Endothelial cell of umbilical vein (primary cell): ENCODE measurements around the gene TOR4A. TPM values are rescaled to one million over a fixed set of nuclear protein-coding genes. Genes with fewer than 3 reads are reported as not detected.

Experiments
- BruUV-seq: library from RNA; stranded (reverse); fragments of 400-500 nt; replicated peaks from 2 replicates; lab custom pipeline; 2021; lab: Mats Ljungman, UMichigan
- CTCF ChIA-PET: fragments of 300-600, 350-600 bp; sonication (Branson Sonifier 250); formaldehyde crosslinking; loops from one replicate; lab custom pipeline; 2021; ENCODE audit warnings: antibody characterized with exemption, inconsistent platforms; lab: Charles Lee
- POLR2A ChIA-PET: fragments of 300-600, 350-600 bp; sonication (Branson Sonifier 250); formaldehyde crosslinking; loops from one replicate; lab custom pipeline; 2021; ENCODE audit warnings: antibody characterized with exemption, inconsistent platforms; lab: Charles Lee
- DNase-seq: peaks from one replicate; pipeline ENCODE4 v3.0.0-alpha.2; 2011; ENCODE audit warnings: low read depth, low spot score
- FAIRE-seq: peaks from 2 replicates; lab custom pipeline; 2011; peaks lifted over from hg19 to GRCh38; lab: Jason Lieb, UNC
- H2AFZ ChIP-seq: 2 replicates; pipeline ENCODE4 v1.6.0; 2012; ENCODE audit warnings: low read depth, low read length, control low read depth, inconsistent platforms
- H3K27ac ChIP-seq: 2 replicates; pipeline ENCODE4 v1.5.1; 2011; ENCODE audit warnings: low read depth, mild to moderate bottlenecking, control low read depth, low read length, moderate library complexity; ENCODE audit not compliant: insufficient read depth
- H3K27me3 ChIP-seq, 2 experiments: 2 replicates each; pipeline versions ENCODE4 v1.6.0 to v1.6.1; 2011; ENCODE audit warnings: low read length in 2 of 2, mixed read lengths in 1 of 2; ENCODE audit not compliant: control insufficient read depth in 2 of 2, insufficient read depth in 2 of 2
- H3K36me3 ChIP-seq, 2 experiments: 2 replicates in 1 of 2; 3 replicates in 1 of 2; pipeline ENCODE4 v1.5.1; 2011; ENCODE audit warnings: low read length in 2 of 2, mild to moderate bottlenecking in 1 of 2, moderate library complexity in 1 of 2; ENCODE audit not compliant: control insufficient read depth in 2 of 2, insufficient read depth in 2 of 2; ENCODE audit errors: extremely low read depth in 1 of 2
- H3K4me1 ChIP-seq: 3 replicates; pipeline ENCODE4 v1.5.1; 2011; ENCODE audit warnings: mild to moderate bottlenecking, low read length; ENCODE audit not compliant: control insufficient read depth, insufficient read depth; ENCODE audit errors: extremely low read depth
- H3K4me2 ChIP-seq: 2 replicates; pipeline ENCODE4 v1.6.1; 2011; ENCODE audit warnings: low read length, control low read depth, mixed read lengths; ENCODE audit not compliant: insufficient read depth
- H3K4me3 ChIP-seq, 3 experiments: fragments of 200-600 bp in 1 of 3; sonication (generic), shearing (Covaris generic) in 1 of 3; replicated peaks in 1 of 3; 2 replicates each; pipeline ENCODE4 v1.5.1; 2011 to 2016; ENCODE audit warnings: control low read depth in 3 of 3, low read length in 3 of 3, mild to moderate bottlenecking in 2 of 3, inconsistent platforms in 1 of 3, low read depth in 1 of 3, moderate library complexity in 1 of 3; ENCODE audit not compliant: insufficient read depth in 1 of 3
- H3K79me2 ChIP-seq: 2 replicates; pipeline ENCODE4 v1.6.0; 2012; ENCODE audit warnings: low read length, inconsistent platforms; ENCODE audit not compliant: control insufficient read depth, insufficient read depth
- H3K9ac ChIP-seq: replicated peaks from 2 replicates; pipeline ENCODE3; 2011; ENCODE audit warnings: low read length, control low read depth; ENCODE audit not compliant: insufficient read depth; ENCODE audit errors: extremely low read depth
- H3K9me1 ChIP-seq: replicated peaks from 3 replicates; pipeline ENCODE4 v1.6.0; 2011; ENCODE audit warnings: mild to moderate bottlenecking, low read length; ENCODE audit not compliant: control insufficient read depth, insufficient read depth; ENCODE audit errors: extremely low read depth
- H3K9me3 ChIP-seq: replicated peaks from 2 replicates; pipeline ENCODE4 v1.5.1; 2012; ENCODE audit warnings: low read length, inconsistent platforms; ENCODE audit not compliant: control insufficient read depth, insufficient read depth
- H4K20me1 ChIP-seq: replicated peaks from 2 replicates; pipeline ENCODE3; 2011; ENCODE audit warnings: mild to moderate bottlenecking, low read length; ENCODE audit not compliant: control insufficient read depth, insufficient read depth; ENCODE audit errors: extremely low read depth
- EZH2 ChIP-seq: IDR thresholded peaks from 2 replicates; pipeline ENCODE4 v1.6.1; 2012; ENCODE audit warnings: borderline replicate concordance, low read depth, mild to moderate bottlenecking, moderate library complexity, low read length, inconsistent platforms; ENCODE audit not compliant: severe bottlenecking
- FOS ChIP-seq: IDR thresholded peaks from 2 replicates; pipeline ENCODE4 v1.6.1; 2011; ENCODE audit warnings: mild to moderate bottlenecking, low read length, moderate library complexity, borderline replicate concordance; ENCODE audit not compliant: insufficient read depth
- GATA2 ChIP-seq: IDR thresholded peaks from 2 replicates; pipeline ENCODE4 v1.7.0; 2011; ENCODE audit warnings: low read depth, mild to moderate bottlenecking, moderate library complexity, mixed read lengths, low read length; ENCODE audit not compliant: insufficient read length, insufficient read depth
- JUN ChIP-seq: IDR thresholded peaks from 2 replicates; pipeline ENCODE4 v1.6.1; 2011; ENCODE audit warnings: borderline replicate concordance, low read depth; ENCODE audit not compliant: insufficient read length, insufficient read depth
- MYC ChIP-seq: IDR thresholded peaks from one replicate; pipeline ENCODE4 v1.6.1; 2011; ENCODE audit warnings: mild to moderate bottlenecking, low read depth, low read length
- POLR2A ChIP-seq: IDR thresholded peaks from 2 replicates; pipeline ENCODE4 v1.6.1; 2012; ENCODE audit warnings: low read depth, mild to moderate bottlenecking, control low read depth, low read length
- POLR2AphosphoS5 ChIP-seq: IDR thresholded peaks from 2 replicates; pipeline ENCODE4 v1.6.1; 2012; ENCODE audit warnings: low read depth, mild to moderate bottlenecking, control low read depth, low read length, moderate library complexity; ENCODE audit not compliant: insufficient read depth
- dilution Hi-C: fragments of 300-500 bp; cut with MboI; formaldehyde crosslinking; loops from one replicate; pipeline ENCODE4 v1.15.0; 2019; ENCODE audit warnings: low sequenced_read_pairs; ENCODE audit not compliant: extremely low pct_ligation_motif_present
- intact Hi-C: fragments of 100-400 bp; cut with micrococcal nuclease; formaldehyde crosslinking; loops from one replicate; pipeline ENCODE4 v1.10.0; 2022
- polyA plus RNA-seq, 4 experiments: library from polyadenylated mRNA; depleted of rRNA in 3 of 4; stranded (reverse) in 3 of 4; unstranded in 1 of 4; fragments of >200 nt; gene quantifications; 2 replicates each; pipeline versions ENCODE4 v1.2.1 to v1.2.3, GENCODE V29; 2011 to 2012; ENCODE audit warnings: missing spikeins in 1 of 4
- total RNA-seq: library from RNA; stranded (reverse); gene quantifications from 2 replicates; pipeline ENCODE4 v1.2.3, GENCODE V29; 2021
- TF ChIP-seq, protein P1 (sequence below): IDR thresholded peaks from 2 replicates; pipeline ENCODE4 v1.6.1; 2011; ENCODE audit not compliant: insufficient read depth, insufficient read length

The TOR4A gene
- total and polyA plus RNA-seq, 2 donors (not counting 3 experiments of a cell fraction or from before 2014, with no cell fraction given), result 32.4 to 48.0 TPM

DNA sequence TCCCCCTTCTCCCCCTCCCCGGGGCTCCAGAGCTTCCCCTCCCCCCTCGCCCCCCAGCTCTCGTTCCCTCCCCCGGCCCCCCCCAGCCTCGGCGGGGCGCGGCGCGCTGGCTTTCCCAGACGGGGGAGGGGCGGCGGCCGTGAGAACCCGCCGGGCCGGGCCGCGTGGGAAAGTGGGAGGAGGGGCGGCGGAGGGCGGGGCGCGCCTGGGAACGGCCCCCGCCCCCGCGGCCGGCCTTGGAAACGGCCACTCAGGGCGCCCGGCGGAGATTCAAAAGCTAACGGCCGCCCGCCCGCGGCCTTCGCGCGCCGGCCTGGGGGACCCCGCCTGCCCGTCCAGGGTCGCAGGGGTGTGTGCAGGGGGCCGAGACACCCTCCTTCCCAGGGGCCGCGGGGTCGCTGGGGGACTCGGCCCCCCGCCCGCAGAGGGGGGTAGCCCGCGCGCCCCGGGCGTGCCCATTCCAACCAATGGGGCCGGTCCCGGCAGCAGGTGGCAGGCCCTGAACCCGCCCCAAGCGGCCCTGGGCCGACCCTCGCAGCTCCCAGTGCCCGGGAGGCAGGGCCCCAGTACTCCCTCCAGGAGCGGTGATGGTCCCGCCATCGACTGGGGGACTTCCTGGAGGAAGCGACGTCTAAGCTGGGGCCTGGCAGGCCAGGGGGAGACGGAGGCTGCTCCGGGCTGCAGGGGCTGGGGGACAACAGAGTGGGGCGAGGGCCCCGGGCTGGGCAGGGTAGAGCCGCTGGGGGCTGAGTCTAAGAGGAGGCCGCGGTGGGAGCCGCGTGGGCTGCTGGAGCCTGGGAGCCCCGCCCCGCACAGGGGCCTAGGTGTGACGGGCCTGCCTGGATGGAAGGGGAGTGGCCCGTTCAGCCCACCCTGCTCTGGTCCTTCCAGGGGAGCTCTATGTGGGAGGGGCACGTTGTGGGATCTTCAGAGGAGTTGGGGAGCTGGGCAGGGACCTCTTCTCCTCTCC, 38.8 kb downstream of the TOR4A start:
- intact Hi-C loops, result loop anchor here (1.0 kb wide), 1 partner anchor 11 kb away; no protein-coding TSS in a partner anchor
- H3K36me3 ChIP-seq, result no peaks in the 10 kb centered on the region
- peak overlapping the region; percentile 51 for H2AFZ ChIP-seq
- DNase-seq, result peak; percentile 65
- no TSS peak for BruUV-seq
- no peak for TF ChIP-seq FOS
- peak; percentile 52 for TF ChIP-seq POLR2AphosphoS5
- H3K27me3 ChIP-seq, result no peaks in the 10 kb centered on the region
- peak overlapping the region; percentile 60 for H3K4me2 ChIP-seq
- POLR2A ChIA-PET, result interaction anchor here (0.7 to 1.0 kb wide), 2 partner anchors 14 to 42 kb away, joined by 3 to 6 read pairs; partner anchors contain the start of gene NRARP
- H3K9me3 ChIP-seq, result no peaks in the 10 kb centered on the region
- H3K4me1 ChIP-seq, result peaks cover 21% of the 10 kb centered on the region
- H3K27ac ChIP-seq, result peak overlapping the region; percentile 71
- H3K79me2 ChIP-seq, result no peaks in the 10 kb centered on the region
- H3K9ac ChIP-seq, result peak overlapping the region; percentile 41
- dilution Hi-C loops, result no loop called here
- CTCF ChIA-PET, result interaction anchor here (0.6 to 2.2 kb wide), 7 partner anchors 10 to 106 kb away, joined by 3 to 18 read pairs (median 3); partner anchors contain the start of genes EXD3, NOXA1 and NRARP
- FAIRE-seq, result peak; percentile 57
- H3K4me3 ChIP-seq, result peak overlapping the region in 1 of 3 experiments; percentile 32
- no peaks in the 10 kb centered on the region for H3K9me1 ChIP-seq
- H4K20me1 ChIP-seq, result no peaks in the 10 kb centered on the region

- no peaks in the 10 kb centered on the region for H3K9me3 ChIP-seq
- H4K20me1 ChIP-seq, result no peaks in the 10 kb centered on the region
- DNase-seq, result no peak
- POLR2A ChIA-PET, result no interaction called here
- H3K9me1 ChIP-seq, result no peaks in the 10 kb centered on the region
- no peak for FAIRE-seq
- peak overlapping the region; percentile 71 for H3K27ac ChIP-seq
- no peak overlapping the region for H3K9ac ChIP-seq
- H3K4me3 ChIP-seq, result no peak overlapping the region
- intact Hi-C loops (no loop called here), dilution Hi-C loops (no loop called here)
- TF ChIP-seq POLR2A (no peak), EZH2 (no peak), GATA2 (no peak), MYC (no peak), FOS (no peak), POLR2AphosphoS5 (no peak), JUN (no peak)
- TF ChIP-seq, protein P1, sequence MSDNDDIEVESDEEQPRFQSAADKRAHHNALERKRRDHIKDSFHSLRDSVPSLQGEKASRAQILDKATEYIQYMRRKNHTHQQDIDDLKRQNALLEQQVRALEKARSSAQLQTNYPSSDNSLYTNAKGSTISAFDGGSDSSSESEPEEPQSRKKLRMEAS, result no peak
- no peaks in the 10 kb centered on the region for H3K79me2 ChIP-seq
- BruUV-seq, result no TSS peak
- H2AFZ ChIP-seq, result no peak overlapping the region
- no peaks in the 10 kb centered on the region for H3K27me3 ChIP-seq
- H3K4me1 ChIP-seq, result peaks cover 27% of the 10 kb centered on the region
- CTCF ChIA-PET, result interaction anchor here (1.0 to 2.2 kb wide), 3 partner anchors 11 to 21 kb away, joined by 3 to 18 read pairs (median 8); partner anchors contain the start of gene NRARP
- H3K36me3 ChIP-seq, result no peaks in the 10 kb centered on the region
- H3K4me2 ChIP-seq, result no peak overlapping the region
Measured at GRCh38 chr9:137317021-137317717, 39.6 kb downstream of the TOR4A start.
